NCI-H146 treated with DMSO at 0.1 percent for 48 hours (cell line): Measurements from ENCODE around the gene FRMD4A.
"Not testable (repeated sequence)": the region's sequence is repeated elsewhere in the genome, so short reads cannot be mapped to it uniquely, and the experiment has no call there.

Experiments used
- DNase-seq: peaks from one replicate; lab custom pipeline; 2025; ENCODE audit not compliant: unreplicated experiment; lab: John Stamatoyannopoulos, UW

FRMD4A gene

DNA sequence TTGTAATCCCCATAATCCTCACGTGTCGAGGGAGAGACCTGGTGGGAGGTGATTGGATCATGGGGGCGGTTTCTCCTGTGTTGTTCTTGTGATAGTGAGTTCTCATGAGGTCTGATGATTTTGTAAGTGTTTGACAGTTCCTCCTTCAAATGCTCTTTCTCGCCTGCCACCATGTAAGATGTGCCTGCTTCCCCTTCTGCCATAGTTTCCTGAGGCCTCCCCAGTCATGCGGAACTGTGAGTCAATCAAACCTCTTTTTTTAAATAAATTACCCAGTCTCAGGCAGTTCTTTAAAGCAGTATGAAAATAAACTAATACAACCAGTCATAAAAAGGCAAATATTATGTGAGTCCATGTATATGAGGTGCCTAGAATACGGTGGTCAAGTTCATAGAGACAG, 87.5 kb downstream of the FRMD4A start:
- DNase-seq, result no peak

DNA sequence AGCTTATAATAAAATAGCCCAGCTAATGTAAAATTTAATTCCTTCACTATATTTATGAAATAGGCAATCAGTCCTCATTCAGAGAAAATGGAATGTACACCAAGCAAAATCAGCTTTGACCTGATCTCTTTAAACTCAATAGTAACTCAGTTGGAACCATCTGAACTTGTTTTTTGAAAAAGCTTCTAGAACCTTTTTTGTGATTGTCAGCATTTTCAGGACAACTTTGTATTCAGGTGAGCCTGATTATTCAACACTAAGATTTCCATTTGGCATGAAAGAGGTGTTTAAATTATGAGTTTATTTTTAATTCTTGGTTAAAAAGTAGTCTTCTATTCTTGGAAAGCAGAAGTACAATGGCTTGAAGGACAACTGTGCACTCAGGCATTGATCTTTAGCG, 89.5 kb downstream of the FRMD4A start:
- no peak for DNase-seq

DNA sequence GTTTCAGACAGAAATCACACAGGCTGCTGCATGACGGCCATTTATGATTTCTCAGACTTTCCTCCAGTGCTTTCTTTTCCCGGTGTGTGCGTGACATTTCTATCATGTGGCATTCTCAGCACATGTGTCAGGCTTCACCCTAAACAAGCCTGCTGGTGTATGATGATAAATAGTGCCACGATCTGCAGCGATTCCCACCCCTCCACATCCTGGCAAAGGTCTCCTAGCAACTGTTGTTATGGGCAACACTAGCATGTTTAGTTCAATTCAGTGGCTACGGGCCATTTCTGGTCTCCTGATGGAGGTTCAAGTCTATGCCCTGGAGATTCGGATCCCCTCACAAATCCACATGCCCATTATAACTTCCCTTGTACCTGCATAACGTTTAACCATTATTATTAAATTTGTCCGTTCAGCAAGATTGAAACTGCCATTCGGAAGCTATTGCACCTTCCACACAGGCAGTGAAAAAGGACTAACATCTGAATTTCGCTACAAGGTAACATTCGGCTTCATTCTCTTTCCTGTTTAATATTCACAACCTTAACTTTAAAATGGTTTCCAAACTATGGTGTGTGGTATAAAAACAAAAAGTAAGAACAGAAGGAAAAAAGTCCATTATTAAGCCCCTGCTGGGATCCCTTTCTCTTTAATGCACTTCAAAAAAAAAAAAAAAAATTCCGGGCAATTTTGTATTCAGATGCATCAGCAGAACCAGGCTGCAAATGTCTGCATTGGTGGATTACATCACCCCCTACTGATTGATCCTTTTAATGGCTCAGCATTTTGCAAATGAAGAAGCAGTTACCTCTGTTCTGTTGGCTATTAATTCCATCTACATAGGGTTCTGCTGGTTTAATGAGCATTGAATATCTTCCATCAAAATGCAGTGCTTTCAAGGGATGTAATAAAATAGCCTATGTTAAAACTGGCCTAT, 90.2 kb downstream of the FRMD4A start:
- DNase-seq, result peak; percentile 52

DNA sequence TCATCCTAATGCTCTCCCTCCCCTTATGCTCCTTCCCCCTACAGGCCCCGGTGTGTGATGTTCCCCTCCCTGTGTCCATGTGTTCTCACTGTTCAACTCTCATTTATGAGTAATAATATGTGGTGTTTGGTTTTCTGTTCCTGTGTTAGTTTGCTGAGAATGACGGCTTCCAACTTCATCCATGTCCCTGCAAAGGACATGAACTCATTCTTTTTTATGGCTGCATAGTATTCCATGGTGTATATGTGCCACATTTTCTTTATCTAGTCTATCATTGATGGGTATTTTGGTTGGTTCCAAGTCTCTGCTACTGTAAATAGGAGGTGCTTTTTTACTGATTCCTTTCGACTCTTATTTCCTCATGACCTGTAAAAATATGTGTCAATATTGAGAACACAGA, 92.1 kb downstream of the FRMD4A start:
- not testable (repeated sequence) for DNase-seq

DNA sequence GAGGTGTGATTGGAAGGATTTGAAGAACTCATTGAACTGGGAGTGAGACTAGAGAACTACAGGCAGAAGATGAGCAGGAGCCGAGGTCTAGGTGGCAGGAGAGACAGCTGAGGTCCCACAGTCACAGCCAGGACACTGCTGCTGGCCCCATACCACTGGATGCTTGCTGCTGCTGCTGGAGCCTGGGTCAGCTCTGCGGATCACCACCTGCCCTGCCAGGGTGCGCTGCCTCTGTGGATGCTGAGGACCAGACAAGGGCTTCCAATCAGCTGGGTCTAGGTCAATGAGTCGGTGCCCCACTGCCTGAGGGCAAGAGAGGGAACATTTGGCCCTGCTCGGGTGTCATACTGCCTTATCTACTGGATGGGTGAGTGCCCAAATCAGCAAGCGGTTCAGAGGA, 94.4 kb downstream of the FRMD4A start:
- no peak for DNase-seq

DNA sequence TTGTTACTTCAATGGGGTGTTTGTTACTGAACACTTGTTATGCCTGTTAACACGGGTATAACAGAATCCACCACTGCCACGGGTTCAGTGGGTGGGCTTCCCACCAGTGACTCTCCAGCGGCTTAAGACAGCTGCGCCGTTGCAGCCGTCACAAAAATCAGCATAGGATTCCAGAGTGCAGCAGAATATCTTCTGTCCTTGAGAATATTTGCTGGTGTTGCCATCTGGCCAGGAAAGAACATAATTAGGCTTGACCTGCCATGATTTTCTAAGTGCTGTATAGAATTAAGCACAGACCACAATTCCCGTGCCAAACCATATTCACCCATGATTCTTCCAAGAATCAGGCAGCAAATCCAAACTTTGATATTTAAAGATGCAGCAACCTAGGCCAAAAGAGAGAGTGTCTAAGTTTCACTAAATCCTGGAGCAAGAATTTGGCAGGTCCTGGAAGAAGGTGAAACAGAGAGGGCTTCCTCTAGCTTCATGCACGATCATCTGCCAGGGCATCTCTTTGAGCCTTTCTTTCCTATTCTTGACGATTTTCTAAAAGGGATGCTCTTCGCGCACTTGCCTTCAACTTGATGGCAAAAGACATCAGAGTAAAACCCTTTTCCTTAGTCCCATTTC, 95.0 kb downstream of the FRMD4A start:
- no peak for DNase-seq

DNA sequence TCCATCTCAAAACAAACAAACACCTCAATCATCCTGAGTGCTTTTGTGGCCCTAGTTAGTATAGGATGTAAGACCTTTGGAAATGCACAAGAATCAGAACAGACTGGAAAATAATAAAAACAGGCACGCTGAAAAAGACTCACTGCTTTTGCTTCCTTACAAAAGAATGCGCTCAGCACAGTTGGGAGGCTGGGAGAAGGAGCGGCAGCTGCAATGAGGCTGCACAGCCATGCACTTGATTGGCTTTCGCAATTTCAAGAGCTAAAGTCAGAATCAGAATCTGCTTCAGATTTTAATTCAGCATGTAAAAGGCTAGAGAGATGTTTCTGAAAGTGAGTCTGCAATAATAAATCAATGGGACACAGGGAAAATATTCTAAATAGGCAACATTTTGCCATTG, 97.2 kb downstream of the FRMD4A start:
- DNase-seq, result no peak

DNA sequence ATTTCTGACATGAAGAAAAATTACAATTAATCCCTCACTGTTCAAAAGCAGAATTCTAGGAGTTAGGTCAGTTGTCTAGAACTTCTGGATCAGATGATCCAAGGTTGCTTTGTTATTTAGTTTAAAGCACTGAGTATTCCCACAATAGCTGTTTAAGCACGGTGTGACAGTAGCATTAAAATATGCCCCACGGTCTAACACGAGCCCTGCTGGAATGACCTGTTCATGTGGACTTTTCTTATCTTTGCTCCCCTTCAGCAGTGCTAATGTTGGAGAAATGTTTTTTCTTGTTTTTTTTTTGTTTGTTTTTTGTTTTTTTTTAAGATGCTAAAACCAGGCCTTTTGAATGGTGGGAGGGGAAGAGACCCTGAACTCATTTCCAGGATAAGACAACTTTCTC, 101.9 kb downstream of the FRMD4A start:
- not testable (repeated sequence) for DNase-seq

DNA sequence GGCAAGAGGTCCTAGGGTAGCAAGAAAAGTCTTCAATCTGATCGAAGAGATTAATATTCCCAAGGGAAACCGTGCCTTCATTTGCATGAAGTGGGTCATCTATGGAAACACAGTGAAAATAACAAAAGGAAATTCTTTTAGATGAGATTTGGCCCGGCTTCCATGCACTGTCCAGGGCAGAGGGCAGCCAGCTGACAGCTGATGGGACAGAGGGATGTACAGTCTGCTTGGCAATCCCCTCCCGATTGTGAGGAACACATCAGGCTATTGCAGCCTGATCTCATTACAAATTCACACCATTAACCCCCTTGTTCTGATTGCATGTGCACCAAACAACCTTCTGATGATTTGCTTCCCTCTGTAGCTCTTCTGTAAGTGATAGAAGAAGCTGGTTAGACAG, 105.3 kb downstream of the FRMD4A start:
- no peak for DNase-seq

DNA sequence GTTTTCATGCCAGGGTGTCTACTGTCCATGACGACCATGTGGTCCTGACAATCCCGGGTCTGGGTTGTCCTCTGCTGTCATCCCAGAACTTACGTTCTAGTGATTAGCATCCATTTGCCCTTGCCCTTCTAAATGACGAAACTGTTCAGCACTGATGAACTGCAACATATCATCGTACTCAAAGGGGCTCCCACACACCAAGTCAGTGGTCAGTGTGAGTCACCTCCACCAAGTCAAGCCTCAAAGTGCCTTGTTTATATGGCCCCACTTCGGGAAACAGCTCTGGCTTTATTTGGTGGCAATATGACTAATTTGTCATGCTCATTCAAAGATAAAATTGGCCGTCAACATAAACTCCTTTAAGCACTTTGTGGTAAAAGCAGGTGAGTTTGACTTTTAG, 110.7 kb downstream of the FRMD4A start:
- DNase-seq, result no peak

DNA sequence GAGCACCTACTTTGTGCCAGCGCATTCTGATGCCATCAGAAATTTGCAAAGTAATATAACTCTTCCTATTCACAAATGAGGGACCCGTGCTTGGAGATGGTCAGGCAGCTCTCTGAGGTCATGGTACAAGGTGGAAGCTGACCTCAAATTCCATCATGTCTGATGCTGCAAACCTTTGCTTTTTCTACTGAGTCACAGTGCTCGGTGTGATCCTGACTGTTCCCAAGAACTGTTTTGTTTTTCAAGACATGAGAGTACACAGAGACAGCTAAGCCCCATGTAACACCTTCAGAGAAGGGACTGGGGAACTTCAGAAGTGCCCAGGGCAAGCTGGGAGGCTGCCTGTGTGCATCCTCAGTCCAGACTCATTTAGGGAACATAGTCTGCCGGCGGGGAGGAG, 111.3 kb downstream of the FRMD4A start:
- DNase-seq, result no peak

DNA sequence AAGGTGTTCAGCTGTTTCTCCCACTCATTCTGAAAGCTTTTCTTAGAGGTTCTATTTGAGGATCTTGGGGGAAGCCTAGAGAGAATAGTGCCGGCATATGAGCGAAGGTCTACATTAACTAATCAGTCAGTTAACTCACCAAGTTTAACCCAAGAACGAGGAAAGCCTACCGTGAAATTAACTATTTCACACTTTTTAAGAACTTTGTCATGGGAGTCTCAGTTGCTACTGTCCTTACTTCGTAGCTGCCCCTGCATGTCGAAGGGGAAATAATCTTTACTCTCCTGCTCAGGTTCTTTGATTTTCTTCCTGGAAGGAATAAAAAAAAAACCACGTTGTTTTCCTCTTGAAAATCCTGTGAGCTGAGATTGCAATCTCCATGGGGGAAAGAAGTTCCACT, 115.1 kb downstream of the FRMD4A start:
- no peak for DNase-seq

DNA sequence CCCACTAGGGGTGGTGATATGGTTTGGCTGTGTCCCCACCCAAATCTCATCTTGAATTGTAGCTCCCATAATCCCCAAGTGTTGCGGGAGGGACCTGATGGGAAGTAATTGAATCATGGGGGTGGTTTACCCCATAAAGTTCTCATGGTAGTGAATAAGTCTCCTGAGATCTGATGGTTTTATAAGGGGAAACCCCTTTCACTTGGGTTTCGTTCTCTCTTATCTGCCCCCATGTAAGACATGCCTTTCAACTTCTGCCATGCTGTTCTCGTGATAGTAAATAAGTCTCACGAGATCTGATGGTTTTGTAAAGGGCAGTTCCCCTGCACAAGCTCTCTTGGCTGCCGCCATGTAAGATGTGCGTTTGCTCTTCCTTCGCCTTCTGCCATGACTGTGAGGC, 117.0 kb downstream of the FRMD4A start:
- not testable (repeated sequence) for DNase-seq

DNA sequence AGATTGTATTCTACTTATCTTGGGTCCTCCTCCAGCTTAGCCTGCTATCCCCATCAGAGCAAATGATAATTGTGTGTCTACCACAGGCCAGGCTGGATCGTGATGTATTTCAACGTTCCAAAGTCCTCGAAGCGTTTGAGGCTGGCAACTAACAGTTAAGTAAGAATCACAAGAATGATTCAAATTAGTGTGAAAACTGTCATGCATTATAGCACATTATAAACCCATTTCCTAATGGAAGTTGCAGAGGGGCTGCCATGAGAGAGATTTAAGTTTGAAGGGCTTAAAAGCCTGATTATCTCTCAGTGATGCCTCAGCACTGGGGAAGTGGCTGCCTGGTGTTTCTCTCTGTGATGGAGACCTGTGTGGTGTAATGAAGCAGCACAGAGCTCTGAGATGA, 119.1 kb downstream of the FRMD4A start:
- DNase-seq, result no peak

DNA sequence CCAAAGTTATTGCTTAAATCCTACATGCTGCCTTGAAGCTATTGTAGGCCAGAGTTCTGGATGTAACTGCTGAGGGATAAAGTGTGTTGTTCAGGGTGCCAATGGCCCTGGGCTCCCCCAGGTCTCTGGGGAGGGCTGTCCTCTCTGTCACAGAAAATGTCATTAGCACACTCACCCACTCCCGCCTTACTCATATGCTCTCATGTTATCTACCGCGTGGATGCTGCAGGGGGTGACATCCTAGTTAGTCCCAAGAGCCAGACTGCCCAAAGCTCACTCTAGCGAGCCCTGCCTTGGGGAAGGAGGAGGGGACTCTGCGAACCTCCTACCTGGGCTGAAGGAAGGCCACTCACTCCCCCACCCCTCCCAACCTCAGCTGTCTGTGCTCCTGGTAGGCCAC, 122.5 kb downstream of the FRMD4A start:
- no peak for DNase-seq

DNA sequence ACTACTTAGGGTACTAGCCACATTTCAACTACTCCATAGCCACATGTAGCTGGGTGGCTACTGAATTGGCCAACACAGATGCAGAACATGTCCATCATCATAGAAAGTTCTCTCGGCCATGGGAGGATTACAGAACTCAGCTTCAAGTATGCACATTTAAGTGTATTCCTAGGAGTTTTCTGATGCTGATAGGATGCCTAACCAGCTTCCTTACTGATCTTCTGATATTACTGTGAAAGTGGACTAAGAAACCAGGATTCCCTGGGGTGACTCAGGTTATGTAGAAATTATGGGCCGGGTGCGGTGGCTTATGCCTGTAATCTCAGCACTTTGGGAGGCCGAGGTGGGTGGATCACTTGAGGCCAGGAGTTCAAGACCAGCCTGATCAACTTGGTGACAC, 125.5 kb downstream of the FRMD4A start:
- no peak for DNase-seq

DNA sequence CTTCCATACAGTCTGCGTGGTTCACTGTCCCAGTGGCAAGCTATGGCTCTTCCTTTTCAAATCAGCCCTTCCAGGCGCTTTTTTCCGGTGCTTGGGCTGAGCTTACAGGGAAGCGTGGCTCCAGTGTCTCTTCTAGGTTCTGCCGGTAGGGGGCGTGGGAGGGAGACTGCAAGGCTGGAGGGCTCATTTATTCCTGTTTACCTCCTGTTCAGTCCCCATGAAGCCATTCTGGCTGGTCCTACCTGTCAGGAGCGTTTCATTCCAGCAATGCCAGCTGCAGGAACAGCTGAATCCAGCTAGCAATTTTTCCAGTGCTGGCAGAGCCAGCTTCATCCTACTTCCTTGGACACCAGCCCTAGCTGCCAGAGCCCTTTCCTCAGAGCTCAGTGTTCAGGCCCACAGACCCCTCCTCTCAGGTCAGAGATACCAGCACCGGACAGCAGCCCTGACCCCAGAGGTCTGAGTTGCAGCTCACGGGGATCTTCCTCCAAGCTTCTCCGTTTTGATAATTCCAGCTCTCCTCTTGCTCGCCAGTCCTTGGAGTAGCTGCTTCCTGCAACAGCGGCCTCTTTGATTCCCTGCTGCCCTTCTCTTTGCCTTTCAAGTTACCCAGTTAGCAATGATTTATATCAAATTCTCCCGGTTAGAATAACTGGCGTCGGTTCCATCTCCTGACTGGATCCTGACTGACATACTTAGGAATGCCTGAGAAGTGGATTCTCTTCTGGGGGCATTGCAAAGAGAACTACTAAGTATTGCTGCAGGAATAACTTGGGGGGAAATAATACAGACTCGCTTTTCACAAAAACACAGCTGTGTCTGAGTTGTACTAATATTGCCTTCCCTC, 129.8 kb downstream of the FRMD4A start:
- no peak for DNase-seq

DNA sequence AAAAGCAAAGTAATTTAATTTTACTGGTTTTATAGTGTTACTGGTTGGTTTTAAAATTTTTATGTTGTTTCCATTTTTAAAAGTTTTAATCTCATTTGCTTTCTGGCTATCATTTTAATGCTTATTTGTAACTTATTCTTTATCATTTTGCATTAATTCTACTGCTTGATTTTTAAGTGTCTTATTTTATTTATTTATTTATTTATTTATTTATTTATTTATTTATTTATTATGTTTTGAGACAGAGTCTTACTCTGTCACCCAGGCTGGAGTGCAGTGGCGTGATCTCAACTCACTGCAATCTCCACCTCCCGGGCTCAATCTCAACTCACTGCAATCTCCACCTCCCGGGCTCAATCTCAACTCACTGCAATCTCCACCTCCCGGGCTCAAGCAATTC, 131.6 kb downstream of the FRMD4A start:
- DNase-seq, result not testable (repeated sequence)

DNA sequence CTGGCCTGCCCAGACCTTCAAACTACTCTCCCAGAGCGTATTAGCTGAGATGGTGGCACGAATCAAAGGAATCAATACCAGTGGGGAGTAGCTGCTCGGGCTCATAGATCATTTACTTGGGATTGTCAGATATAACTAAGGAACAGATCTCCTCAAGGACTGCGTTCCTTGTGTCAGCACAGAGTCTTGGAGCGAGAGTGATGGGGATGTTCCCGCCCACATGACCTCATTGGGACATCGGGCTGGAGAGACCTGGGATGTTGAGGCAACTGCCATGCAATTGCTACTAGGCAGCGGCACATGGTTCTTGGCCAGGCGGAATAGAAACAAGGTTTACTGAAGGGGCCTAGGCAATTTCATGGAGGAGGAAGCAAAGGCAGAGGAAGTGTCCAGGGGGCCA, 132.6 kb downstream of the FRMD4A start:
- no peak for DNase-seq

DNA sequence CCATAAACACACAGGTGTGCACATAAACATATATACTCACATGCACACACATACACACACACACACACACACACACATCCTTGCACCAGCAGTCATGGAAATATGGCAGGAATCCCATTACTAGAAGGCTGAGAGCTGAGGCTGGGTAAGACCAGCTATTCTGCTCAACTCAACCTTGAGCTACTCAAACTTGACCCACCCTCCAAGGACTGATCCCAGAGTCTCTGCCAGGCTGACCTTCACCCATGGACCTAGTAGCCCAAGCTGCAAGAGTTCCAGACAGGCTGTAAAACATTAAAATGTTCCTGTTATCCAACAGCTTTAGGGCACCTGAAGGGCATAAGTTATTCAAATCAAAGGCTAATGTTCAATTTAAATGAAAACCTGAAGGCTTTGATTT, 134.6 kb downstream of the FRMD4A start:
- no peak for DNase-seq

DNA sequence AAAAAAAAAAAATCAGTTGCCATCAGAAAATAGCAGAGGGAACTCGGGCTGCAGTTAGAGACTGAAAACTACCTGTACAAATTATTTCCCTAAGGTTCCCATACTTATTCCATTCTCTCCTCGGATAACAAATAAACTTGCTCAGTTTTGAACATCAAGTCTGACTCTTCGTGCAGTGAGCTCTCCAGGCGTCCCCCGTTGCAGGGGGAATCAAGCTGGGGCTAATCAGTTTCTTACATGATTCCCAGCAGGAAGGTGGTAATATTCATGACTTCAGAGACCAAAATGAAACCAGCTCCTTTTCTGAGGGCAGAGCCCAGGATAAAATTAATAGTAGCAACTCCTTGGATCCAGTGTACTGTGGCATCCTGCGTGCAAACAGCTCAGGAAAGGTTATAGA, 135.3 kb downstream of the FRMD4A start:
- no peak for DNase-seq

DNA sequence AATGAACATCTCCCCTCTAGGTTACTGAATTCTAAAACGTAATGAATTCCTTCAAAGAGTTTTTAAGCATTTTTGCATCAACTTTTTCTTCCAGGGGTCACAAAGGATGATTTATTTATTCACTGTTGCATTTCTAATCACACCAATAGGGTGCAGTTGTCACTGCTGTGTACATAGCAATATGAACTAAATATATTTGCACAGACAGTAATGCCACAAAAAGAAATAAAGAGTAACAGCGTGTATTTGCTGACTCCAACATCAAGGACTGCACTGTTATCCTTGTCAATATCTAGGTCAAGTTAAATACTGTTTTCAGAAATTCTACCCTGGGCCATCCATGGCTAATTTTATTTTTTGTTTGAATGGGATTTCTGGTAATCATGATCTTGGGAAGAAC, 138.0 kb downstream of the FRMD4A start:
- peak; percentile 77 for DNase-seq
